Suprapubic skin (tissue), 4 donors: Measurements from ENCODE around the gene PVR.

ENCODE experiments used
- EP300 ChIP-seq: sonication (generic); formaldehyde crosslinking; IDR thresholded peaks from one replicate; pipeline ENCODE4 v1.6.1; 2017; ENCODE audit warnings: antibody characterized with exemption
- POLR2A ChIP-seq, 2 donors: fragments of 450-650 bp; IDR thresholded peaks; one replicate each; pipeline ENCODE4 v1.6.1; 2017; ENCODE audit warnings: antibody characterized with exemption in 2 of 2, mild to moderate bottlenecking in 2 of 2, moderate library complexity in 2 of 2
- POLR2AphosphoS5 ChIP-seq, 3 donors: sonication (generic); formaldehyde crosslinking; IDR thresholded peaks; one replicate each; pipeline ENCODE4 v1.6.1; 2017; ENCODE audit warnings: antibody characterized with exemption in 3 of 3
- TF ChIP-seq, protein P1 (sequence below), 2 donors: fragments of 200-600 bp in 1 of 2; fragments of 450-650 bp in 1 of 2; sonication (generic) in 1 of 2; IDR thresholded peaks; one replicate each; pipeline ENCODE4 v1.5.1; 2016 to 2019; ENCODE audit warnings: antibody characterized with exemption in 2 of 2, mild to moderate bottlenecking in 1 of 2, moderate library complexity in 1 of 2

- TF ChIP-seq EP300 (no peak), POLR2A (IDR thresholded peaks at IDR 0.05) (no peak), POLR2AphosphoS5 (IDR thresholded peaks at IDR 0.05) (no peak)
- TF ChIP-seq, protein P1, sequence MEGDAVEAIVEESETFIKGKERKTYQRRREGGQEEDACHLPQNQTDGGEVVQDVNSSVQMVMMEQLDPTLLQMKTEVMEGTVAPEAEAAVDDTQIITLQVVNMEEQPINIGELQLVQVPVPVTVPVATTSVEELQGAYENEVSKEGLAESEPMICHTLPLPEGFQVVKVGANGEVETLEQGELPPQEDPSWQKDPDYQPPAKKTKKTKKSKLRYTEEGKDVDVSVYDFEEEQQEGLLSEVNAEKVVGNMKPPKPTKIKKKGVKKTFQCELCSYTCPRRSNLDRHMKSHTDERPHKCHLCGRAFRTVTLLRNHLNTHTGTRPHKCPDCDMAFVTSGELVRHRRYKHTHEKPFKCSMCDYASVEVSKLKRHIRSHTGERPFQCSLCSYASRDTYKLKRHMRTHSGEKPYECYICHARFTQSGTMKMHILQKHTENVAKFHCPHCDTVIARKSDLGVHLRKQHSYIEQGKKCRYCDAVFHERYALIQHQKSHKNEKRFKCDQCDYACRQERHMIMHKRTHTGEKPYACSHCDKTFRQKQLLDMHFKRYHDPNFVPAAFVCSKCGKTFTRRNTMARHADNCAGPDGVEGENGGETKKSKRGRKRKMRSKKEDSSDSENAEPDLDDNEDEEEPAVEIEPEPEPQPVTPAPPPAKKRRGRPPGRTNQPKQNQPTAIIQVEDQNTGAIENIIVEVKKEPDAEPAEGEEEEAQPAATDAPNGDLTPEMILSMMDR (IDR thresholded peaks at IDR 0.05): no peak
Observed at GRCh38 chr19:44672226-44672625, 28.5 kb downstream of the PVR start.
